OCI-LY1 (cell line): ENCODE measurements around the gene LRIG1.

ENCODE experiments used
- H2AFZ ChIP-seq: fragments of 200-600 bp; sonication (generic), shearing (Covaris generic); 2 replicates; pipeline ENCODE4 v1.6.0; 2014; ENCODE audit warnings: antibody characterized with exemption, mild to moderate bottlenecking, low read length
- H3F3A ChIP-seq: fragments of 200-600 bp; sonication (generic), shearing (Covaris generic); 2 replicates; pipeline ENCODE4 v1.6.0; 2014; ENCODE audit warnings: mild to moderate bottlenecking, antibody characterized with exemption, low read length, moderate library complexity; ENCODE audit not compliant: insufficient read depth
- H3K27ac ChIP-seq: fragments of 200-600 bp; sonication (generic); 2 replicates; pipeline ENCODE4 v1.5.1; 2014; ENCODE audit warnings: low read length, mixed run types, mild to moderate bottlenecking, low read depth; ENCODE audit not compliant: poor library complexity, severe bottlenecking
- H3K27me3 ChIP-seq: fragments of 200-600 bp; sonication (generic); 2 replicates; pipeline ENCODE4 v1.6.0; 2014; ENCODE audit warnings: antibody characterized with exemption, mild to moderate bottlenecking, low read length, moderate library complexity; ENCODE audit not compliant: insufficient read depth
- H3K36me3 ChIP-seq: fragments of 200-600 bp; sonication (generic); 2 replicates; pipeline ENCODE4 v1.6.1; 2014; ENCODE audit warnings: mild to moderate bottlenecking, antibody characterized with exemption, low read length, moderate library complexity, mixed read lengths; ENCODE audit not compliant: insufficient read depth
- H3K4me1 ChIP-seq: fragments of 200-600 bp; sonication (generic); 2 replicates; pipeline ENCODE4 v1.5.1; 2014; ENCODE audit warnings: mild to moderate bottlenecking, low read length, moderate library complexity; ENCODE audit not compliant: insufficient read depth, severe bottlenecking
- H3K4me2 ChIP-seq: fragments of 200-600 bp; sonication (generic), shearing (Covaris generic); 2 replicates; pipeline ENCODE4 v1.6.1; 2014; ENCODE audit warnings: low read length
- H3K4me3 ChIP-seq: fragments of 200-600 bp; sonication (generic); 2 replicates; pipeline ENCODE4 v1.5.1; 2014; ENCODE audit warnings: low read length, low read depth, mild to moderate bottlenecking, mixed read lengths; ENCODE audit not compliant: poor library complexity, severe bottlenecking
- H3K79me2 ChIP-seq: fragments of 200-600 bp; shearing (Covaris generic); 2 replicates; pipeline ENCODE4 v1.6.1; 2016; ENCODE audit warnings: mixed run types, low read length, mixed read lengths; ENCODE audit not compliant: insufficient read depth
- H3K9ac ChIP-seq: fragments of 200-600 bp; sonication (generic), shearing (Covaris generic); 2 replicates; pipeline ENCODE4 v1.6.1; 2014; ENCODE audit warnings: mild to moderate bottlenecking, low read length, mixed read lengths
- H3K9me2 ChIP-seq: fragments of 200-600 bp; sonication (generic), shearing (Covaris generic); 2 replicates; pipeline ENCODE4 v1.6.1; 2014; ENCODE audit warnings: low read depth, mild to moderate bottlenecking, low read length, mixed read lengths
- H3K9me3 ChIP-seq: fragments of 200-600 bp; shearing (Covaris generic); 2 replicates; pipeline ENCODE4 v1.6.1; 2014; ENCODE audit warnings: low read length, mixed read lengths
- H4K20me1 ChIP-seq: fragments of 200-600 bp; sonication (generic), shearing (Covaris generic); 2 replicates; pipeline ENCODE4 v1.6.0; 2016; ENCODE audit warnings: mild to moderate bottlenecking, low read length; ENCODE audit not compliant: insufficient read depth
- CTCF ChIP-seq: fragments of 200-600 bp; sonication (generic), shearing (Covaris generic); IDR thresholded peaks from 2 replicates; pipeline ENCODE4 v1.5.1; 2017; ENCODE audit warnings: mild to moderate bottlenecking, antibody characterized with exemption, low read length, moderate library complexity, mixed read lengths
- EZH2 ChIP-seq: fragments of 200-600 bp; sonication (generic), shearing (Covaris generic); IDR thresholded peaks from 2 replicates; pipeline ENCODE4 v1.8.0; 2017; ENCODE audit warnings: borderline replicate concordance, mixed run types, mild to moderate bottlenecking, antibody characterized with exemption, low read length, moderate library complexity, mixed read lengths

Gene LRIG1

GRCh38 chr3:66486202-66486601, 14.6 kb downstream of the LRIG1 start:
- Histone ChIP-seq H3K9me2 (no peaks in the 10 kb centered on the region), H3K27me3 (no peaks in the 10 kb centered on the region), H2AFZ (no peak overlapping the region), H3K4me2 (no peak overlapping the region), H4K20me1 (no peaks in the 10 kb centered on the region), H3F3A (no peaks in the 10 kb centered on the region), H3K79me2 (no peaks in the 10 kb centered on the region), H3K27ac (no peak overlapping the region), H3K4me1 (no peaks in the 10 kb centered on the region), H3K4me3 (no peak overlapping the region), H3K36me3 (no peaks in the 10 kb centered on the region), H3K9ac (no peak overlapping the region), H3K9me3 (no peaks in the 10 kb centered on the region)
- TF ChIP-seq CTCF (no peak), EZH2 (no peak)

GRCh38 chr3:66485291-66485968, 15.4 kb downstream of the LRIG1 start:
- no peaks in the 10 kb centered on the region for H3K9me3 ChIP-seq
- H4K20me1 ChIP-seq: no peaks in the 10 kb centered on the region
- no peaks in the 10 kb centered on the region for H3K27me3 ChIP-seq
- H3K4me2 ChIP-seq: no peak overlapping the region
- H3K4me3 ChIP-seq: no peak overlapping the region
- H3K9me2 ChIP-seq: no peaks in the 10 kb centered on the region
- no peaks in the 10 kb centered on the region for H3K79me2 ChIP-seq
- no peak overlapping the region for H3K9ac ChIP-seq
- H3K4me1 ChIP-seq: no peaks in the 10 kb centered on the region
- no peak overlapping the region for H2AFZ ChIP-seq
- no peaks in the 10 kb centered on the region for H3F3A ChIP-seq
- no peaks in the 10 kb centered on the region for H3K36me3 ChIP-seq
- no peak for TF ChIP-seq CTCF
- no peak for TF ChIP-seq EZH2
- H3K27ac ChIP-seq: no peak overlapping the region

- Histone ChIP-seq H3K4me1 (no peaks in the 10 kb centered on the region), H3K9me3 (no peaks in the 10 kb centered on the region), H3K4me2 (no peak overlapping the region), H3K4me3 (no peak overlapping the region), H3K27ac (no peak overlapping the region), H3K9me2 (no peaks in the 10 kb centered on the region), H3K9ac (no peak overlapping the region), H3K27me3 (no peaks in the 10 kb centered on the region; the same call in 1 of the 2 replicates), H3F3A (no peaks in the 10 kb centered on the region), H4K20me1 (no peaks in the 10 kb centered on the region), H3K79me2 (no peaks in the 10 kb centered on the region), H3K36me3 (no peaks in the 10 kb centered on the region), H2AFZ (no peak overlapping the region)
- TF ChIP-seq CTCF (no peak), EZH2 (no peak)
Observed at GRCh38 chr3:66484106-66484844, 16.5 kb downstream of the LRIG1 start.
